Skeletal muscle tissue (tissue), 4 donors: Measurements from ENCODE around the gene STARD8. TPM values are rescaled to one million over a fixed set of nuclear protein-coding genes. Genes with fewer than 3 reads are reported as not detected.

ENCODE experiments used
- H3K27ac ChIP-seq: one replicate; pipeline ENCODE4 v1.7.0; 2013; ENCODE audit warnings: mild to moderate bottlenecking, low read depth, low read length, inconsistent platforms
- H3K27me3 ChIP-seq, 3 donors: one replicate each; pipeline ENCODE4 v1.7.0; 2013; ENCODE audit warnings: low read length in 3 of 3; ENCODE audit not compliant: control insufficient read depth in 3 of 3, insufficient read depth in 3 of 3
- H3K36me3 ChIP-seq, 3 donors: one replicate each; pipeline ENCODE4 v1.7.0; 2013; ENCODE audit warnings: low read length in 3 of 3; ENCODE audit not compliant: control insufficient read depth in 3 of 3, insufficient read depth in 3 of 3
- H3K4me1 ChIP-seq, 3 donors: one replicate each; pipeline ENCODE4 v1.7.0; 2013; ENCODE audit warnings: low read length in 3 of 3, mild to moderate bottlenecking in 3 of 3; ENCODE audit not compliant: control insufficient read depth in 3 of 3, insufficient read depth in 3 of 3
- H3K4me3 ChIP-seq, 3 donors: one replicate each; pipeline ENCODE4 v1.7.0; 2013; ENCODE audit warnings: low read length in 3 of 3
- H3K9ac ChIP-seq, 3 donors: one replicate each; pipeline ENCODE4 v1.7.0; 2013; ENCODE audit warnings: low read length in 3 of 3, mild to moderate bottlenecking in 3 of 3, moderate library complexity in 2 of 3, low read depth in 1 of 3
- H3K9me3 ChIP-seq, 3 donors: one replicate each; pipeline ENCODE4 v1.7.0; 2013; ENCODE audit warnings: low read length in 3 of 3; ENCODE audit not compliant: control insufficient read depth in 3 of 3
- total RNA-seq: library from RNA; depleted of rRNA; stranded (reverse); fragments of >200 nt; gene quantifications from one replicate; pipeline ENCODE4 v1.2.3, GENCODE V29; 2014
- donor health status: Osteomylitis.

The STARD8 gene
- total RNA-seq, 1 donor from 2014 or later, result 8.9 TPM

GRCh38 chrX:68710870-68711576 lies 63.6 kb downstream of the STARD8 start:
- no peaks in the 10 kb centered on the region for H3K27me3 ChIP-seq
- no peaks in the 10 kb centered on the region for H3K9me3 ChIP-seq
- no peak overlapping the region for H3K4me3 ChIP-seq
- H3K27ac ChIP-seq, result no peak overlapping the region
- H3K36me3 ChIP-seq, result peaks cover 9 to 24% (median 12%) of the 10 kb centered on the region in 3 donors
- H3K4me1 ChIP-seq, result peaks cover 35 to 40% (median 39%) of the 10 kb centered on the region in 3 donors
- no peak overlapping the region for H3K9ac ChIP-seq

DNA sequence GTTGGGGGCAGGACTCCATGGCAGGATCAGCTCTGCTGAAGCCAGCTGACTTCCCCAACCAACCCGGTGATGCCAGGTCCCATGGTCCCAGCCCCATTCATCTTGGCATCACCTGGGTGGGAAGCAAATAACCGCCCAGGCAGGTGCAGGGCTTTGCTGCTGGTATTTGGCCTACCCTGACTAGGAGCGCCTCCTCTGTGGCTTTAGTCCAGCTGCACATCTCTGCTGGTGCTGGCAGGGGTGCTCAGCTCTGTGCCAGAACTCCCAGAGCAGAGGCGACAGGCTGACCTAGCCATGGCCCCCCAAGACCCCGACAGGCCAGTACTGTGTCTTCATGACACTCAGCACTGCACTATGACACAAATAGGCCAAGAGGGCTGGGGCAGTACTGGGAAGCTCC lies 64.4 kb downstream of the STARD8 start:
- Histone ChIP-seq H3K4me1 (peaks cover 28 to 32% (median 32%) of the 10 kb centered on the region in 3 donors), H3K27me3 (no peaks in the 10 kb centered on the region), H3K36me3 (peaks cover 9 to 29% (median 13%) of the 10 kb centered on the region in 3 donors), H3K4me3 (no peak overlapping the region), H3K9ac (no peak overlapping the region), H3K9me3 (no peaks in the 10 kb centered on the region), H3K27ac (no peak overlapping the region)

DNA sequence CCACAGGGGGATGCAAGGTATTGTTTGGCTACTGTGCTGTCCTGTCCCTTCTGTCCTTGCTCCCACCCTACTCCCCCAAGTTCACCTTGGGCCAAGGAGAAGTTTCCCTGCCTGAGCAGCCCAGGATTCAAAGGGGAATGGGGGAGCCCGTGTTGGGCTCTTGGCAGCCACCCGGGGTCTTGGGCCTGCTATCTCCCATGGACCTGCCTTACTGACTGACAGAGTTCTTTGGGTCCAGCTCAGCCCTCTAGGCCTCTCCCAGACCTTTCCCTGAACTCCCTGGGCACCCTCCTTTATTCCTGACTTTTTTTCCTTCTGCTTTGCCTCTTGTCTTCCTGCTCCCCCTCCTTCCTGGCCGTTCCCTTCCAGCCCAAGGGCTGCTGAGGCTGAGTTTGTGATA lies 67.4 kb downstream of the STARD8 start:
- Histone ChIP-seq H3K9me3 (no peaks in the 10 kb centered on the region), H3K27ac (no peak overlapping the region), H3K27me3 (peaks cover 0 to 3% (median 0%) of the 10 kb centered on the region in 3 donors), H3K4me1 (peaks cover 2 to 10% (median 9%) of the 10 kb centered on the region in 3 donors), H3K36me3 (peaks cover 17 to 32% (median 22%) of the 10 kb centered on the region in 3 donors), H3K9ac (no peak overlapping the region), H3K4me3 (no peak overlapping the region)

DNA sequence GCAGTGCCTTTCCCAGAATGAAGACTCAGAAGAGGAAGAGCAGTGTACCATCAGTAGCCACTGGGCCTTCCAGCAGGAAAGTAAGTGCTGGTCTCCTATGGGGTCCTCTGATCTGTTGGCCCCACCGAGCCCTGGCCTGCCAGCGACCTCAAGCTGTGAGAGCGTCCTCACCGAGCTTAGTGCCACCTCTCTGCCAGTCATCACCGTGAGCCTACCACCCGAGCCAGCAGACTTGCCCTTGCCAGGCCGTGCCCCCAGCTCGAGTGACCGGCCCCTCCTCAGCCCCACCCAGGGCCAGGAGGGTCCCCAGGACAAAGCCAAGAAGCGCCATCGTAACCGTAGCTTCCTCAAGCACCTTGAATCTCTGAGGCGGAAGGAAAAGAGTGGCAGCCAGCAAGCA lies 69.7 kb downstream of the STARD8 start:
- Histone ChIP-seq H3K9me3 (no peaks in the 10 kb centered on the region), H3K4me3 (no peak overlapping the region), H3K9ac (no peak overlapping the region), H3K36me3 (peaks cover 29 to 48% (median 43%) of the 10 kb centered on the region in 3 donors), H3K27ac (no peak overlapping the region), H3K4me1 (no peaks in the 10 kb centered on the region), H3K27me3 (peaks cover 0 to 5% (median 0%) of the 10 kb centered on the region in 3 donors)

DNA sequence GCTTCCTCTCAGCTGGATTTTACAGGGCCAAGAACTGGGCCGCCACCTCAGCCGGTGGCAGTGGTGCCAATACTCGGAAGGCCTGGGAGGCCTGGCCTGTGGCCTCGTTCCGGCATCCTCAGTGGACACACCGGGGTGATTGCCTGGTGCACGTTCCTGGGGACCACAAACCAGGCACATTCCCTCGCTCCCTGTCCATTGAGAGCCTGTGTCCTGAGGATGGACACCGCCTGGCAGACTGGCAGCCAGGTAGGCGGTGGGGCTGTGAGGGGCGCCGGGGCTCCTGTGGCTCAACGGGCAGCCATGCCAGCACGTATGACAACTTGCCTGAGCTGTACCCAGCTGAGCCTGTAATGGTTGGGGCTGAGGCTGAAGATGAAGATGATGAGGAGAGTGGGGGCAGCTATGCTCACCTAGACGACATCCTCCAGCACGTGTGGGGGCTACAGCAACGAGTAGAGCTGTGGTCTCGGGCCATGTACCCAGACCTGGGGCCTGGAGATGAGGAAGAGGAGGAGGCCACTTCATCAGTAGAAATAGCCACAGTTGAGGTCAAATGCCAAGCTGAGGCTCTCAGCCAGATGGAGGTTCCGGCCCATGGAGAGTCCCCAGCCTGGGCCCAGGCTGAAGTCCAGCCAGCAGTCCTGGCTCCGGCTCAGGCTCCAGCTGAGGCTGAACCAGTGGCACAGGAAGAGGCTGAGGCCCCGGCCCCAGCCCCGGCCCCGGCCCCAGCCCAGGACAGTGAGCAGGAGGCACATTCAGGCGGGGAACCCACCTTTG lies 70.4 kb downstream of the STARD8 start:
- no peak overlapping the region for H3K4me3 ChIP-seq
- H3K9me3 ChIP-seq, result no peaks in the 10 kb centered on the region
- H3K9ac ChIP-seq, result no peak overlapping the region
- peaks cover 32 to 53% (median 48%) of the 10 kb centered on the region in 3 donors for H3K36me3 ChIP-seq
- H3K27me3 ChIP-seq, result peaks cover 0 to 5% (median 0%) of the 10 kb centered on the region in 3 donors
- H3K27ac ChIP-seq, result no peak overlapping the region
- no peaks in the 10 kb centered on the region for H3K4me1 ChIP-seq

DNA sequence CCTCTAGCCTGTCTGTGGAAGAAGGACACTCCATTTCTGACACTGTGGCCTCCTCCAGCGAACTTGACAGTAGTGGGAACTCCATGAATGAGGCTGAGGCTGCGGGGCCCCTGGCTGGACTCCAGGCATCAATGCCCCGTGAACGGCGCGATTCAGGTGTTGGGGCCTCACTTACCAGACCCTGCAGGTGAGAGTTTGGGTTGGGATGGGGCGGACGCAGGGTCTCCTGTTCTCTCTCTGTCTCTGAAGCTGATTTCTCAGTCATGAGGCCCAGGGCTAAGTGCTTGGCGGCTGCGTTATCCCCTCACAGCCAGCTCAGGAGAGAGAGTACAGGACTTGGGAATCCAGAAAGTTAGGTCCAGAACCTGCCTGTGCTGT lies 71.0 kb downstream of the STARD8 start:
- Histone ChIP-seq H3K27me3 (peaks cover 0 to 5% (median 0%) of the 10 kb centered on the region in 3 donors), H3K27ac (no peak overlapping the region), H3K36me3 (peaks cover 37 to 53% (median 49%) of the 10 kb centered on the region in 3 donors), H3K4me1 (no peaks in the 10 kb centered on the region), H3K9ac (no peak overlapping the region), H3K9me3 (no peaks in the 10 kb centered on the region), H3K4me3 (no peak overlapping the region)

- Histone ChIP-seq H3K9ac (no peak overlapping the region), H3K36me3 (peaks cover 41 to 50% (median 47%) of the 10 kb centered on the region in 3 donors), H3K4me1 (no peaks in the 10 kb centered on the region), H3K9me3 (no peaks in the 10 kb centered on the region), H3K27ac (no peak overlapping the region), H3K27me3 (peaks cover 0 to 5% (median 0%) of the 10 kb centered on the region in 3 donors), H3K4me3 (no peak overlapping the region)
Measured at GRCh38 chrX:68719181-68719903, 71.9 kb downstream of the STARD8 start.

DNA sequence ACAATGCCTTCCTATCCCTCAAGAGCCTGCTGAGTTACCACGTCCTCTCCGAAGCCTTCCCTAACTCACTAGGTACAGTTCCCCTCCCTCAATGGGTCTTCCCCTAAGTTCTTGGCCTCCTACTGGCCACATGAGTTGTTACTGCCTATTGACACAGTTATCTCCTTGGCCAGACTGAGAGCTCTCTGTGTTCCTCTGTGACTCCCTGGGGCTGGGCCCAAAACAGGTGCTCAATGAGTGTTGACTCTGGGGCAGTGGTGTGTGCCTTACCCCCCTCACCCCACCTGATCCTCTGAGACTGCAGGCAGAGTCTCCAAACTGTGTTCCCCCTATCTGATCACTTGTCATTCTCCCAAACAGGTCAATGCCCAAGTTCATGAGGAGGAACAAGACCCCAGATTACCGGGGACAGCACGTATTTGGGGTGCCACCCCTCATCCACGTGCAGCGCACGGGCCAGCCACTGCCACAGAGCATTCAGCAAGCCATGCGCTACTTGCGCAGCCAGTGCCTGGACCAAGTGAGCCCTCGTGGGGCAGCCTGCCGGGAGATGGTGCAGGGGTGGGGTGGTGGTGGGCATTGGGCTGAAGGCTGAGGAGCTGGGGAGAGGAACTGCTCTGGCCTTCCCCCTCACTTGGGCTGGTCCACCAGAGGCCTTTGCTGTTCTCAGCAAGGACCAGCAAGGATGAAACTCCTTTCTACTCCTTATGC lies 72.6 kb downstream of the STARD8 start:
- H3K36me3 ChIP-seq, result peaks cover 43 to 54% (median 49%) of the 10 kb centered on the region in 3 donors
- no peaks in the 10 kb centered on the region for H3K9me3 ChIP-seq
- H3K4me3 ChIP-seq, result no peak overlapping the region
- H3K27ac ChIP-seq, result no peak overlapping the region
- H3K9ac ChIP-seq, result no peak overlapping the region
- H3K4me1 ChIP-seq, result no peaks in the 10 kb centered on the region
- peaks cover 0 to 9% (median 0%) of the 10 kb centered on the region in 3 donors for H3K27me3 ChIP-seq

- Histone ChIP-seq H3K36me3 (peaks cover 40 to 57% (median 47%) of the 10 kb centered on the region in 3 donors), H3K4me1 (no peaks in the 10 kb centered on the region), H3K9ac (no peak overlapping the region), H3K27ac (no peak overlapping the region), H3K9me3 (no peaks in the 10 kb centered on the region), H3K4me3 (no peak overlapping the region), H3K27me3 (peaks cover 0 to 9% (median 0%) of the 10 kb centered on the region in 3 donors)
Measured at GRCh38 chrX:68720851-68721250, 73.4 kb downstream of the STARD8 start.
